Measurements from ENCODE around the gene RALY.

The RALY gene

GRCh38 chr20:34052414-34052813 is 58.7 kb downstream of the RALY start:
- DNase-seq = no peak

GRCh38 chr20:34055290-34055689 is 61.6 kb downstream of the RALY start:
- DNase-seq = no peak

GRCh38 chr20:34058831-34059230 is 65.1 kb downstream of the RALY start:
- DNase-seq = no peak

GRCh38 chr20:34060970-34061369 is 67.3 kb downstream of the RALY start:
- DNase-seq = no peak

- no peak for DNase-seq
These were observed 68.0 kb downstream of the RALY start for GRCh38 chr20:34061695-34062094.

- DNase-seq = no peak
These were observed 69.1 kb downstream of the RALY start for GRCh38 chr20:34062570-34063482.

GRCh38 chr20:34064286-34064685 is 70.6 kb downstream of the RALY start:
- DNase-seq = no peak

- DNase-seq = no peak
These were observed 71.5 kb downstream of the RALY start for GRCh38 chr20:34065260-34065659.

- no peak for DNase-seq
These were observed 72.9 kb downstream of the RALY start for GRCh38 chr20:34066476-34067090.

- no peak for DNase-seq
These were observed 74.3 kb downstream of the RALY start for GRCh38 chr20:34068001-34068400.

GRCh38 chr20:34069341-34070078 is 75.8 kb downstream of the RALY start:
- DNase-seq = peak; percentile 36 to 61

- DNase-seq = no peak
These were observed 76.3 kb downstream of the RALY start for GRCh38 chr20:34070079-34070439.

GRCh38 chr20:34070859-34071258 is 77.1 kb downstream of the RALY start:
- no peak for DNase-seq

- DNase-seq = no peak
These were observed 78.4 kb downstream of the RALY start for GRCh38 chr20:34072076-34072475.

GRCh38 chr20:34072778-34073177 is 79.1 kb downstream of the RALY start:
- no peak for DNase-seq

GRCh38 chr20:34074101-34074760 is 80.5 kb downstream of the RALY start:
- DNase-seq = no peak

GRCh38 chr20:34075647-34076046 is 81.9 kb downstream of the RALY start:
- DNase-seq = no peak

GRCh38 chr20:34076952-34077351 is 83.2 kb downstream of the RALY start:
- no peak for DNase-seq

- DNase-seq = no peak
These were observed 84.8 kb downstream of the RALY start for GRCh38 chr20:34078540-34078939.

GRCh38 chr20:34079818-34080217 is 86.1 kb downstream of the RALY start:
- no peak for DNase-seq

- no peak for DNase-seq
These were observed 88.6 kb downstream of the RALY start for GRCh38 chr20:34082232-34082887.

GRCh38 chr20:34083137-34083536 is 89.4 kb downstream of the RALY start:
- no peak for DNase-seq

- DNase-seq = no peak
These were observed 90.1 kb downstream of the RALY start for GRCh38 chr20:34083781-34084180.
